MV-4-11 (cell line): ENCODE measurements around the gene AGPAT4.
"Not testable (repeated sequence)": the region's sequence is repeated elsewhere in the genome, so short reads cannot be mapped to it uniquely, and the experiment has no call there.

Experiments used
- DNase-seq: peaks from one replicate; lab custom pipeline; 2025; lab: John Stamatoyannopoulos, UW

Gene AGPAT4

DNA sequence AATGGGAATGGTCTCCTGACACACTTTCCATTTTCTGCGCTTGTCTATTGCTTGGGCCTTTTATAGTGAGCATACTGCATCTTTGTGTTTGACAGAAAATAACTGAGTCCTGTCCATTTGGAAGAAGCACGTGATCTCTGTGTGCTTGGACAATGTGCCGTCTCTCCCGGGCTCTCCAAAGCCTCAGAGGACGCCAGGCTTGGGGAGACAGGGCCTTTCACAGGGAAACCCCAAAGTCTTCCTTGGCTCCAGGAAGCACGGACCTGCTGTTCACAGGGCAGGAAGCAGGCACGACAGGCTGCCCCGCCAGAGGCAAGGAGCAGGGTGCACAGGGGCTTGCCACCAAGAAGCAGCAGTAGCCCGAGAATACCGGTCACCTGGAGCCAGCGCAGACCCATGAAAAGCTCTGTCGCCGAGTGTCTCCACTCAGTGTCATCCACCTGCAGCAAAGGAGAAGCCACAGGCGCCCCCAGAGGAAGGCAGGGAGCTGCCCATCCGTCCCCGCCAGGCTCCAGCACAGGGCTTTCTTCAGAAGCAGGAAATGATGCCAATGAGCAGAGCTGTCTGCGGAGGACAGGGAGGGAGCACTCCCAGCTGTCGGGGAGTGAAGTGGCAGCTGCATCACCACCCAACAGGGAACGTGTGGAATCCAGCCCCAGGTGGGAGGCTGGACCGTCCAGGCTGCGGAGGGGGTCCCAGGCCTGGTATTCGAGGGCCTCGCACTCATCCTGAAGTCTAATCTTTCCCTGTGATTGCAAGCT is 135.1 kb downstream of the AGPAT4 start:
- DNase-seq = no peak

DNA sequence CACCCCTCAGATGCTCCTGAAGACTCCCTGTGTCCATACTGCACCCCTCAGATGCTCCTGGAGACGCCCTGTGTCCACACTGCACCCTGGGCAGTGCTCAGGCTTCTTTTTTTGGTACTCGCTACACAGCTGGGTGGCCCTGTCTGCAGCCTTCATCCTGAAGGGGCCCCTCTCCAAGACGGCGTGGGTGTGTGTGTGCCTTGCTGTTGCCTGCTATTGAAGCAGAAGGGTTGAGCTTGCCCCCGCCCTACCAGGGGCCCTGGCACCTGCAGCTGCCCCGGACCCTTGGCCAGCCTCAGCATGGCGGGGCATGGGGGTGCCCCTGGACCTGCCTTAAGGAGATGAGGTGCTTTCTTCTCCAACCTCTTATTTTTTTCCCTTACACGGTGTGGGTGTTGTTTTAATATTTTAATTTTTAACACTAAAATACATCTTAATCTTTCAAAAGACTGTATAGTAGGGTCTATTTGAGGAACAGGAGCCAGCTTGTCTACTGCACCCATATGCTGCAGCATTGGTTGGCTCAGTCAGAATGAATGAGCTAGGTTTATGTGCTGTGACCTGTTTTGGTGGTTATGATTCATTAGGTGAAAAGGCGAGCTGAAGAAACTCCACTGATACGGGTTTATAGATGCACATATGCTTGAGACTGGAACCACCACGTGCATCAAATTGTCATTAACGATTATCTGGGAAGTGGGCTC is 135.9 kb downstream of the AGPAT4 start:
- DNase-seq = no peak

DNA sequence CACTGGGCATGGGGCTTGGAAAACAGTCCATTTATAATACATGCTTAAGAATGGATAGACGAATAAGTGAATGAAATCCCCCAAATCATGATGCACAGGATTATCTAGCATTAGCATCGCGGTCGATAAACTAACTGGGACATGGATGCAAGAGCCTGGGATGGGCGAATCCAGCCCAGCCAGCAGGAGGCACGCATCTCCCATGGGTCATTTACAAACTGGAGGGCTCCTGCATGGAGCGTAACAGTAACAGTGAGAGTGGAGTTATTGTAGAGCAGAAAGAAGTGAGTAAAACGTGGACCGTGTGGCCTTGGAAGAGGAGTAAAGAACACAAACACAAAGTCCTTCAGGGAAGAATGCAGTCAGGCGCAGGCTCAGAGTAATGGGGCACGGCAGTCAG is 136.5 kb downstream of the AGPAT4 start:
- DNase-seq = no peak

DNA sequence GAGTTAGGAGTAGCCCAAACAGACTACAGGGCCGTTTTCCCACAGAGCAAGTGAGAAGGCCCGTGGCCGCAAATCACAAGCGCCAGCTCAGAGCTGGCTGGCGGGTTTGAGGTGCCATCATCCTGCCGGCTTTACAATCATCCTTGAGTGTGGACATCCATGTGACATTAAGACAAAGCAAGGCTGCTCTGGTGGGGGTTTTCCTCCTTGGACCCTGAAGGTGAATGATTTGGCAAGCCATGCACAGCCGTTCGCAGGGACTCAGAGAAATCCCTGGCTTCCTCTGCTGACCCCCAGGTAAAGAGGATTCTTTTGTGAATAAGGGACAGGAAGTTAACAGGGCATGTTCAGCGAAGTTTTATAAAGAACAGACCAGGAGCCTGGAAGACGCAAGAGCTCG is 137.2 kb downstream of the AGPAT4 start:
- DNase-seq = no peak

DNA sequence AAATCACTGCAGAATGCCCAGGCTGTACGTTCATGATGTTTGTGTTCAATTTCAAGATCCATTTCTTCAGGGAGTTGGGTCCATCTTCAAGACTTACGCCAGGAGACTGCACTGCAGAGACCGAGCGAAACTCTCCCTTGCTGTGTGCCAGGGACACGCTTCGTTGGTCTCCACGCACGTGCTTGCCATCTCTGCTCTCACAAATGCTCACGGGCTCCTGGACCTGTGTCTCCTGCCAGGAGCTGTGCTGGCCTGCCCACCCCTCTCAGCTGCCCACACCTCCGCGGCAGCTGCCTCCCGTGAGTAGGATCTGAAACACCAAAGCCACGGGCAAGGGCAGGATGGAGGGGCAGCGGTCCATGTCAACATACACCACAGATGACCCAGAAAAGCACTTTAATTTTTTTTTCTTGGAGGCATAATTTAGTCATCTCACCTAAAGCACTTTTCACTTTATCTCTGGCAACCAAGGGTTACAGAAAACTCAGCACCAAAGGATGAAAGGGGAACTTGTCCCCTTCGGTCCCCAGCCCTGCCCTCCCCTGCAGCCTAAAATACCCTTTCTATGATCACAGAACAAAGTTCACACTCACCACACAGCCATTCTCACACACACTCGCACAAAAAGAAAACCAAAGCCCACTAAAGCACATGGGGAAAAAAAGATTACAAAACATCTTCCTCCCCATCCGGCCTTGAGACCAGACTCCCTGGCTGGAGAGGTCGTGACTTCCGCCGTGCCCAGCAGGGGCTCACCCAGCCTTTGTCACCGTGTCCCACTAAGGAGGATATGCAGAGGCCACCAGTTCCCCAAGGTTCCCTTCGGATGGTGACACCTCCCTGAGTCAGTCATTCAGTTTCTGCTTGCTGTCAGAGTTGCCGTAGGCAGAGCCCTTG is 137.9 kb downstream of the AGPAT4 start:
- peak; percentile 95 for DNase-seq

DNA sequence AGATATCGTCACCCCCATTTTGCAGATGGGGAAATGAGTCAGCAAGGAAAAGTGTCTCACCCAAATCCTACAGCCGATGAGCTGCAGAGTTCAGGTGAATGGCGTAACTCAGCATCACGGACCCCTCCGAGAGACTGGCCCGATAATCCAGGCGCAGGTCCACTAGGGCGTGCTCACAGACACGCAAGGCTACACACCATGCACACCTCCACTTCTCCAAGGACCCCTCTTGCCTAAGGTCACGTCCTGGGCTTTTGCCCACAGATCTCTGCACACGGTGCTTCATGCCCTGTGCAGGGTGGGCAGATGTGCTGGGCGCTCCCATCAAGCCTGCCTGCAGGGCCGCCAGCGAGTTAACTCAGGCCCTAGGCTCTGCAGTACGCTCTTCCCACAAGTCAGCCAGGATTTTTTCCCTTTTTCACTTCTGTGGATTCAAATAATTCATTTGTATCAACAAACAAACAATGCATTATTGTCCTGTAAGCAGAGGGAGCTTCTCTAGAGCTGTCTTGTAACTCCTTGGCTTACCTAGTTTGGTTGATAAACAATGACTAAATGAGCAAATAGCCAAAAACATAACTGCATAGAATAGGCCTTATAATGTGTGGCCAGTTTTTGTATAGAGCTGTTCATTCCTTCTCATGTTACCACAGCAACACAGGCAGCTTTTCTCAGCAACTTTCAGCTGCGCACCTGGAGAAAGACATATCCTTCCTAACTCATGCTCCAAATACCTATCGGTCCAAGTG is 139.1 kb downstream of the AGPAT4 start:
- no peak for DNase-seq

DNA sequence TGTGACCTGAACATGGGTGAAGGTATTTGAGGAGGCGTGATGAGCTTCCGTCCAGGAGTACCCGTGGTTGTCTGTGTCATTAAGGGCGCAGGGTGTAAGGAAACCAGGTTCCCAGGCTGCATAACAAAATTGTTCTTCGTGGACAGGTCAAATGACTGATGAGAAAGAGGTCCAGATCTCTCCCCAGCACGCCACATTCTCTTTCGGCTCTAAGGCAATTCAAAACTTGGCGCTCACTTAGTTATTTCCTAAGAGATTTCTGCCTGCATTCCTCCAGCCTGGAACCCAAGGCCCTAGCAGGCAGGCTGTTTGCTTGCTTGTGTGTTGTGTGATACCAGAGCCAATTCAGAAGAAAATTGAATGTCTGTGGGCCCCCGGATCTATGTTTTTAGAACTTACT is 139.9 kb downstream of the AGPAT4 start:
- DNase-seq = no peak

DNA sequence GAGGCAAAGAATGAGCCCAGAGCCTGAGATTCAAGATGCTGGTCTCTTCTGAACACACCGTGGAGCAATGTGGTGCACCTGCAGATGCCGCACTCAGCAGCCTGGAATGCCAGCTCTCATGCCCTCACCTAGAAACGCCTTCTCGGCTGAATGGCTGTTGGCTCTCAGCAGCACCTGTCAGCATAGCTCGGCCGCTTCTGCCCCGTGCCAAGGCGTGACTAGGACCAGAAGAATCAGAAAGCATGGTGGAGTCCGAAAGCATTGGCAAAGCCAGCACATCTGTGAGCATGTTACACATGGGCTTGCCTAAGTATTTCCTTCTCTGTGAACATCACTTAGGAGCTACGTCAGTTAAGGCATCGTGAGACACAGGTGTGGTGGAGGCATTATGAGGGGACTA is 141.5 kb downstream of the AGPAT4 start:
- no peak for DNase-seq

DNA sequence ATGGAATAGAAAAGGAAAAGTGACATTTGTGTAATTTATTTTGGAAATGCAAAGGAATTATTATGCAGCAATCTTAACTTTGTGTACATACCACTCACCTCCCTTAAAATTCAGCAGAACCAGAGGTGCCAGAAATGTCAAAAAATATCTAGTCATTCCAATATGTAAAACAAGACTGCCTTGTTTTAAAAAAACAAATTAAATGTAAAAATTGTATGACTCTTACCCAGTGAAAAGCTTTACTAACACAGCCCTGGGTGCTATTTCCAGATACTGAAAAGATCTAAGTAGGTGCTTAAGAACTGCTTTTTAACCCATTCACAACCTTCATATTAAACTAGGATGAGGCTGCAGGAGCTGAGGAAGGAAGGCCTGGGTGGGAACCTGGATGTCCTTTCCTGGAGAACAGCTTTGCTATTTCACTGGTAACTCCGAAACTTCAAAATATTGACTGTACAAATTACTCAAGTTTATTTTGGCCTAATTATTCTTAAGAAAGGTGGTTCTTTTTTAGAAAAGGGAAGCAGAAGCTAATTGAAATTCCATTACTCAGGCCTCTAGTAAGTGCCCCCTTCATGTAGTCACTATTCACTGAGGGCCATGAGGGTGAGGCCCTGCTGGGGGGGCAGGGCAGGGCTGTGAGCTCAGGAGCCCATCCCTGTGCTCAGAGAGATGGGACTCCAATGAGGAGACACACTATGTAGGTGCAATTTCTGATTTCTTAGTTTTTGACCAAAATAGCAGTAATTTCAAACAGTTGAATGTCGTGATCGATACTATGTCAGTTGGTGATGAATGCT is 142.7 kb downstream of the AGPAT4 start:
- DNase-seq = no peak

DNA sequence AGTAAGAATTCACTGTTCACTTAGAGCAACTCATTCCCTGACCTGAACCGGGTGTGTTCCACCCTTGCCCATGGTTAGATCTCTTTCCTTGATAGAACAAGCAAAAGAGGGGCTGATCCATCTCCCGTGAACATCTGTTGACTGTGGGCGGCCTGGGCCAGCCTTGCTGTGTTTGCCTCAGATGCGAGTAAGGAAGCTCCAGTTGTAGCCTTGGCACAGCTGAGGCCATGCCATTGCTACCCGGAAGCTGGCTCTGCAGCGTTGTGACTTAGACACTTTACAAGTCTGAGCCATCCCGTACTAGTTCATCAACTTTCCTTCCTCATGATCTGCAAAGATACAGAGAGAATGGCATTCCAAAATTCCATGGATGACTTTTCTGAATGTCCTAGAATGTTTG is 143.3 kb downstream of the AGPAT4 start:
- no peak for DNase-seq

DNA sequence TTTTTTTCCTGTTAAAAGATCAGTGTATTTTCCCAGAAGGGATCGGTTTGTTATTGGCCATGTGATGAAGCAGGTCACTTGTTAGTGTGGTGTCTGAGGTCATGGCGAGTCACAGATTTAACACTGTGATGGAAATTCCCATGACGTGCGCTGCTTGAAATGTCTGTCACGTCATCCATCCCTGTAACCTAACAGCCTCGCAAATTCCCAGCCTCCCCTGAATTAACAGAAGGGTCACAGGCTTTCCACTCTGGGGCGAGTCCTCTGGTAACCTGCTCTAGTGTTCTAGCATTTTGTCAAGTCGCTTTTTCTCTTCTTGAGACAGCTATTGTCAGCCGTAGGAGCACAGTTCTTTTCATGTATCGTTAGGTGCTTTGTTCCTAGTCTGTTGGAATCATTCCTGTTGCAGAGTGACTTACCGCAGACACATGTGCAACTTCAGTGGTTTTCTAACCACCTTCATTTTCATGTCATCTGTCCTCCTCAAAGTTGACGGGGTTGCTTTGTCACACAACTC is 145.1 kb downstream of the AGPAT4 start:
- DNase-seq = no peak

DNA sequence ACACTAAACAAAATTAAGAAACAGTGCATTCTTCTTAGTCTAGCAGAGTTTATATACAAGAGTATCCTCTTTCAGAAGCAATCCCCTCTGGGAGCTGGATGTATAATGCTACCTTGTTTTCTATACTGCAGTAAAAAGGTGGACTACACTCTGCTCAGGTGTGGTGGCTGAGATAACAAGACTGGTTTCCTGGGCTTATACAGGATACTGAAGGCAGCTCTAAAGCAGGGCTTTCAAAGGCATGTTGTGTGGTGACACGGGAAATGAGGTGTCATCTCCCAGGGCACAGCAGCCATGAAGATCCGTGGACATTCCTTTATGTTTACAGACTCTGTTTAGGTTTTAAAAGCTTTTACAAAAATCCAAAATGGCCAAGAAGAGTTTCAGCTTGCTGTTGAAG is 145.6 kb downstream of the AGPAT4 start:
- no peak for DNase-seq

DNA sequence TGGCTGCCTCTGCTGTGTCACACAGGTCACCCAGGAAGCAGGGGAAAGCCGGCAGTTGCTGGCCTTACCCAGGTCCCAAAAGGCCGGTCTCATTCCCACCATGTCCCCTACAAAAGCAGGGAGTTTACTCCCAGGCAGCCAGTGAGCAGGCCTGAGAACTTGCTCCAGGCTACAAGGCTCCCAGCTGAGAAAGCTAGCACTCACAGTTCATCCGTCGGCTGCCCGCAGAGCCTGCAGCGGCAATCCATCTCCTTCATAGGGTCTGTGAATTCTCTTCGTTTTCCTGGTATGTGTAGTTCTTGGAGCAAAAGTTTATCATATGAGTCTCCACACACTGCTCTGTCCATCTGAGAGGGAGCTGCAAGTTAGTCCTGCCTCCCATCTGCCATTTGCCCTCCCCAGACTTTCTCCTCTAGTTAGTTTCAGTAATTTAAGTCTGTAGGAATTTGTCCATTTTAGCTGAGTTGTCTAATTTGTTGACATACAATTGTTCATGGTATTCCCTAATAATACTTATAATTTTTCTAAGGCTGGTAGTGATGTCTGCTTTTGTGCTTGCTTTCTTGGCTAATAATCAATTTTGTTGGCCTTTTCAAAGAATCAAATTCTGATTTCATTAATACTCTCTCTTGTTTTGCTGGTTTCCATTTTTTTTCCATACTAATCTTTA is 146.7 kb downstream of the AGPAT4 start:
- DNase-seq = no peak

DNA sequence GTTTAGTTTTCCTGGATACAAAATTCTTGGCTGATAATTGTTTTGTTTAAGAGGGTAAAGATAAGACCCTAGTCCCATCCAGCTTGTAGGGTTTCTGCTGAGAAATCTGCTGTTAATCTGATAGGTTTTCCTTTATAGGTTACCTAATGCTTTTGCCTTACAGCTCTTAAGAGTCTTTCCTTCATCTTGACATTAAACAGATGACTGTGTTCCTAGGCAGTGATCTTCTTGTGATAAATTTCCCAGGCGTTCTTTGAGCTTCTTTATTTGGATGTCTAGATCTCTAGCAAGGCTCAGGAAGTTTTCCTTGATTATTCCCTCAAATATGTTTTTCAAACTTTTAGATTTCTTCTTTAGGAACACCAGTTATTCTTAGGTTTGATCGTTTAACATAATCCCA is 148.3 kb downstream of the AGPAT4 start:
- no peak for DNase-seq

DNA sequence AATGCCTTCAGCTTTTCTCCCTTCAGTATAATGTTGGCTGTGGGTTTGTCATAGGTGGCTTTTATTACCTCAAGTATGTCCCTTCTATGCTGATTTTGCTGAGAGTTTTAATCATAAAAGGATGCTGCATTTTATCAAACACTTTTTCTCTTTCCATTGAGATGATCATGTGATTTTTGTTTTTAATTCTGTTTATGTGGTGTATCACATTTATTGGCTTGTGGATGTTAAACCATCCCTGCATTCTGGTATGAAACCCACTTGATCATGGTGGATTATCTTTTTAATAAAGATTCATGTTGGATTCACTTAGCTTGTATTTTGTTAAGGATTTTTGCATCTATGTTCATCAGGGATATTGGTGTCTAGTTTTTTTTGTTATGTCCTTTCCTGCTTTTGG is 150.5 kb downstream of the AGPAT4 start:
- not testable (repeated sequence) for DNase-seq

DNA sequence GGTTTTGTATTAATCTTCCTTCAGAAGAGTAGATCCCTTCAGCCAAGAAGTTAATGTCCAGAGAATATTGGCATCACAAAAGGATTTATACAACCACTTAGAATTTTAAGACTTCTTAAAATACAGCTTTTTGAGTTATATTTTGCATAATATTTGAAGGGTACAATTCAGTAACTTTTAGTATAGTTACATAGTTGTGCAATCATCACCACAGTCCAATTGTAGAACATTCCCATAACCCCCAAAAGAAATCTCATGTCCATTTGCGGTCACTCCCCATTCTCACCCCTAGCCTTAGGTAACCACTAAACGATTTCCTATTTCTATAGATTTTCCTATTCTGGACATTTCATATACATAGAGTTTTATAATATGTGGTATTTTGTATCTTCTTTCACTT is 155.9 kb downstream of the AGPAT4 start:
- DNase-seq = peak; percentile 44

DNA sequence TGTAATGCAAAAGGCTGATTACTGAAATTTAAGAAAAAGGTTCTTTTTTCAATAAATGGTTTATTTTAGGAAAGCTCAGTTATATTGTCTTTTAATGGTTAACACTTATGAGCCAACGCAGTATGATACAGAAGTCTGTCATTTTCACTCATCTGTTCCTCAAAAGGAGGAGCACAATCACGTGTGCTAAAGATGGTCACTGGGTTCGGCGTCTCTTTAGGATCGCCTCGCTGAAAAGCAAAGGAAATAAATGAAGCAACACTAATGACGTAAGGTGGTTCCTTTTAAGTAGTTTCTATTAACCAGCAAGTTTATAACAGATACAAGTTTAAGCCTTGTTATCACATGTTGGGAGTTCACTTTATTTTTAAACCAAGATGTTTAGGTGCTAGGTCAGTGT is 156.6 kb downstream of the AGPAT4 start:
- peak; percentile 97 for DNase-seq

DNA sequence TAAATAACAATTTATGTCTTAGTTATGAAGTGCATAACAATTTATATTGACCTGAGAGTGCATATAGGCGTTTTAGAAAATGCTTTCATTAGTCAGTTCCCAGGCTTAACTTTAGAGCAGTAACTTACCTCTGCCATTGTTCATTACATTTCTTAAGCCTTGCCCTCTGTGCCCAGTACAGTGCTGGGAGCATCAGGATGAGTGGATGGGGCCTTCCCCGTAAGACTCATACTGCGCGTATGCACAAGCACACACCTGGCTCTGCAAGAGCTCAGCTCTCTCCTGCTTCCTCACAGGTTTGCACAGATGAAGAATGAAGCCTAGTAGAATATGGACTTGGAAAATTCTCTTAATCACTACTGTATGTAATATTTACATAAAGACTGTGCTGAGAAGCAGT is 157.3 kb downstream of the AGPAT4 start:
- no peak for DNase-seq

DNA sequence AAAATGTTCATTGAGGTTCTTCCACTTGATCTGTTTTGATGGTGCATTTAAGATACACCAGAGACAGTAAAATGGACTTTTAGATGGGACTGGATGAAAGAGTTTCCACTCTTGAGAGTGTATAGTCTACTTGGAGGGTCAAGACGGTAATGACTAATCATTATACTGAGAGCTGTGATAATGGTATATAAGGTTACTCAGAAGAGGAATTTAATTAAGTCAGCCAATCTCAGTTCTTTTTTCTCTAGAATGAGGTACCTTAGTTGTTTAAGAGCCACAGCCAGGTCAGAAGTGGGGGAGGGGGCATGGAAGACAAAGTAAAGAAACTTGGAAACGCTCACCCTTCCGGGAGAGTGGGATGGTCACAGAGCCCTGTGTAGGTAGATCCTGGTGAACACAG is 158.4 kb downstream of the AGPAT4 start:
- DNase-seq = no peak

DNA sequence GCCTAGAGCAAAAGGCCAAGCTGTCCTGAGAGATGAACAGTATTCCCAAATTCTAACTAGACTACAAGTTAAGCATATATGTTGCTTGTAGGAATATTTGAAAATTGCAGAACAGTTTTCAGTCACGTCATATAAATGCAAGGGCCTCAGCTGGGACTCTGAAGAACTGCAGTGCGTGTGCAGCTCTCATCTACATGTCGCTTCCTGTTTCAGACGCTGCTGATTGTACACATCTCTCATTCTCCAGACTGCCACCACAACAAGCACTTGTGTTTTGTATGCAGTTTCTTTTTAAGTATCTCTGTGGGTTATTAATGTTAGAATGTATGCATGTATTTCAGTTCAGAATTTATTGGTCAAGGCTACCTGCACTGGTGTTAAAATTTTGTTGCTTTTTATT is 162.6 kb downstream of the AGPAT4 start:
- DNase-seq = peak; percentile 83
